GM23248 (cell line): Measurements from ENCODE around the gene ELMO1. TPM values are rescaled to one million over a fixed set of nuclear protein-coding genes. Genes with fewer than 3 reads are reported as not detected.

Experiments
- DNase-seq: peaks from one replicate; pipeline ENCODE4 v3.0.0-alpha.2; 2015
- H2AFZ ChIP-seq: fragments of 200-600 bp; sonication (generic); 2 replicates; pipeline ENCODE4 v1.6.1; 2016; ENCODE audit warnings: antibody characterized with exemption
- H3F3A ChIP-seq: fragments of 200-600 bp; sonication (generic); 2 replicates; pipeline ENCODE4 v1.6.1; 2016; ENCODE audit warnings: mild to moderate bottlenecking, antibody characterized with exemption, mixed run types; ENCODE audit not compliant: insufficient read depth
- H3K27ac ChIP-seq: fragments of 200-600 bp; sonication (generic); 2 replicates; pipeline ENCODE4 v1.5.1; 2016; ENCODE audit warnings: mild to moderate bottlenecking
- H3K27me3 ChIP-seq: fragments of 200-600 bp; sonication (generic); replicated peaks from 2 replicates; pipeline ENCODE4 v1.6.1; 2016; ENCODE audit warnings: mild to moderate bottlenecking; ENCODE audit not compliant: insufficient read depth
- H3K36me3 ChIP-seq: fragments of 200-600 bp; sonication (generic); 2 replicates; pipeline ENCODE4 v1.6.1; 2016; ENCODE audit warnings: low read depth, mild to moderate bottlenecking
- H3K4me1 ChIP-seq: fragments of 200-600 bp; sonication (generic); 2 replicates; pipeline ENCODE4 v1.6.1; 2016; ENCODE audit warnings: mild to moderate bottlenecking; ENCODE audit not compliant: insufficient read depth
- H3K4me2 ChIP-seq: fragments of 200-600 bp; sonication (generic); one replicate; pipeline ENCODE4 v1.6.1; 2016; ENCODE audit warnings: mild to moderate bottlenecking; ENCODE audit not compliant: unreplicated experiment
- H3K4me3 ChIP-seq: fragments of 200-600 bp; sonication (generic); 2 replicates; pipeline ENCODE4 v1.5.1; 2016; ENCODE audit warnings: mild to moderate bottlenecking
- H3K79me2 ChIP-seq: fragments of 200-600 bp; sonication (generic); 2 replicates; pipeline ENCODE4 v1.6.1; 2016; ENCODE audit warnings: mild to moderate bottlenecking; ENCODE audit not compliant: insufficient read depth
- H3K9ac ChIP-seq: fragments of 200-600 bp; sonication (generic); 2 replicates; pipeline ENCODE4 v1.6.1; 2016; ENCODE audit warnings: mild to moderate bottlenecking
- H3K9me2 ChIP-seq: fragments of 200-600 bp; sonication (generic); 2 replicates; pipeline ENCODE4 v1.6.1; 2016; ENCODE audit warnings: mixed run types, mild to moderate bottlenecking, moderate library complexity; ENCODE audit not compliant: insufficient read depth
- H3K9me3 ChIP-seq: fragments of 200-600 bp; sonication (generic); one replicate; pipeline ENCODE4 v1.6.1; 2017; ENCODE audit warnings: low read depth
- H4K20me1 ChIP-seq: fragments of 200-600 bp; sonication (generic); 2 replicates; pipeline ENCODE4 v1.6.0; 2016; ENCODE audit not compliant: insufficient read depth
- EZH2 ChIP-seq: fragments of 200-600 bp; sonication (generic); IDR thresholded peaks from 2 replicates; pipeline ENCODE4 v1.6.1; 2018; ENCODE audit warnings: antibody characterized with exemption, mild to moderate bottlenecking; ENCODE audit not compliant: insufficient read depth, poor library complexity, severe bottlenecking
- EZH2phosphoT487 ChIP-seq: fragments of 200-600 bp; sonication (generic); IDR thresholded peaks from 2 replicates; pipeline ENCODE4 v1.6.1; 2018; ENCODE audit warnings: antibody characterized with exemption, moderate library complexity, mild to moderate bottlenecking, low read depth; ENCODE audit not compliant: insufficient read depth
- WGBS, 2 experiments: methylation state at CpG; one replicate each; pipeline ENCODE4 v1.1.6; 2015 to 2017; ENCODE audit warnings: low lambda C conversion rate in 2 of 2, low coverage in 1 of 2; ENCODE audit errors: missing lambda C conversion rate in 2 of 2; 5-methylcytosine and 5-hydroxymethylcytosine counted together
- in situ Hi-C: fragments of 300-500 bp; cut with MboI; formaldehyde crosslinking; loops from 2 replicates; pipeline ENCODE4 v1.15.0; 2020
- polyA plus RNA-seq: library from polyadenylated mRNA; unstranded; fragments of >200 nt; fragmentation: Nextera tagmentation; extraction: Ambion mirVana; gene quantifications from 2 replicates; pipeline ENCODE4 v1.2.1, GENCODE V29; 2016
- total RNA-seq: library from RNA; depleted of rRNA; stranded (reverse); fragments of >200 nt; shearing (Covaris generic); gene quantifications from 2 replicates; pipeline ENCODE4 v1.2.3, GENCODE V29; 2014

Gene ELMO1
- total and polyA plus RNA-seq, 2 experiments from 2014 or later: not detected

DNA sequence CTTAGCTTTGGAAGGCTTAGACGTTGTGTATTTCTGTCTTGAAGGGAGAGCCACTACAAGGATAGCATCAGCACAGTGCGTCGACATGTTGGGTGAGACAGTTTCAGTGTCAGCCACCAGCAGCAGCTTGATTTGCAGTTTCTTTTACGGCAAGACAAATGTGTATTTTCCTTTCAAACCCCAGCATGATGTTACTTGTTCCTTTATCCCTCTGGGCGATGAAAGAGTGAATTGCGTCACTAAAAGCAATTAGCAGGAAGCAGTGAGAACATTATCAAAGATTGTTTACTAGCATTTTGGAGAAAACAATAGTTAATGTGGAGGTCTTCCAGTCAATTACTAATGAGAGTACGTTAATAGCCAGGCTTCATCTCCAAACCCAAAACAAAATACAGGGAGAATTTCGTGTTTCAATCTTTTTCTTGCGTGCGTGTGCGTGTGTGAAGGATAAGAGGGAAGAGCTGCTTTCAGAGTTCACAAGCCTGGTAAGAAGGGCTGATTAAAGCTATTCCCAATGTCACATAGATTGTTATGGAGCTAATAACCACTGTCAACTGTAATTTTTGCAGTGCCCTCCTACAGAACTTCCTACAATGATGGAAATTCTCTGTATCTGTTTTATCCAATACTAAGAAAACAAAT is 567.3 kb downstream of the ELMO1 start:
- no peak overlapping the region for H3K9ac ChIP-seq
- no peak overlapping the region for H3K4me2 ChIP-seq
- DNase-seq: no peak
- no peaks in the 10 kb centered on the region for H3F3A ChIP-seq
- no peak overlapping the region for H3K27ac ChIP-seq
- H2AFZ ChIP-seq: no peak overlapping the region
- H3K27me3 ChIP-seq: no peaks in the 10 kb centered on the region
- no peaks in the 10 kb centered on the region for H3K79me2 ChIP-seq
- no peaks in the 10 kb centered on the region for H3K4me1 ChIP-seq
- TF ChIP-seq EZH2 (no peak), EZH2phosphoT487 (no peak)
- H4K20me1 ChIP-seq: no peaks in the 10 kb centered on the region
- H3K36me3 ChIP-seq: no peaks in the 10 kb centered on the region
- H3K4me3 ChIP-seq: no peak overlapping the region
- 60 to 63% methylated on average over 11 of the region's 11 CpGs for WGBS, 2 experiments
- no peaks in the 10 kb centered on the region for H3K9me2 ChIP-seq
- in situ Hi-C loops: no loop called here
- H3K9me3 ChIP-seq: no peaks in the 10 kb centered on the region

DNA sequence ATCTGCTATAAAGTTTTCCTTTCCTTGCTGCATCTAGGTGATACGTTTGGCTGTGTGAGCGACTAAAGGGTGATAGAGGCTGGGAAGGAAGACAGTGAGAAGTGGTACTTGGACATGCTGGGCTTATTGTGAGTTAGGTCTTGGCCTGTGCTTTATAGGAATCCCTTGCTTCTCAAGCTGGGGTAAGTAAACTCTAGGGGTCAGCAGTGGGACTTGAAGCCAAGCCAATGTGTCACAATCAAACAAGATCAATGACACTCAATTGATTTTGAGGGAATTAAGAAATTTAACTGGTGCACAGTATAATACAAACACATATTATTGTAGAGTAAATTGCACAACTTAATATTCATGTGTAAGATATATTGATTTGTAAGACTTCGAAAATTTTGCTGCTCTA is 568.6 kb downstream of the ELMO1 start:
- no peak overlapping the region for H3K9ac ChIP-seq
- no peak overlapping the region for H2AFZ ChIP-seq
- DNase-seq: no peak
- no peak overlapping the region for H3K27ac ChIP-seq
- TF ChIP-seq EZH2: no peak
- no peak for TF ChIP-seq EZH2phosphoT487
- H3K9me2 ChIP-seq: no peaks in the 10 kb centered on the region
- no peaks in the 10 kb centered on the region for H3K79me2 ChIP-seq
- H4K20me1 ChIP-seq: no peaks in the 10 kb centered on the region
- in situ Hi-C loops: no loop called here
- no peaks in the 10 kb centered on the region for H3K9me3 ChIP-seq
- no peak overlapping the region for H3K4me3 ChIP-seq
- H3K27me3 ChIP-seq: no peaks in the 10 kb centered on the region
- 22 to 30% methylated on average over 3 of the region's 3 CpGs for WGBS, 2 experiments
- H3F3A ChIP-seq: no peaks in the 10 kb centered on the region
- H3K36me3 ChIP-seq: no peaks in the 10 kb centered on the region
- no peak overlapping the region for H3K4me2 ChIP-seq
- H3K4me1 ChIP-seq: no peaks in the 10 kb centered on the region

- H2AFZ ChIP-seq: no peak overlapping the region
Observed at GRCh38 chr7:36879021-36879420, 569.6 kb downstream of the ELMO1 start.

DNA sequence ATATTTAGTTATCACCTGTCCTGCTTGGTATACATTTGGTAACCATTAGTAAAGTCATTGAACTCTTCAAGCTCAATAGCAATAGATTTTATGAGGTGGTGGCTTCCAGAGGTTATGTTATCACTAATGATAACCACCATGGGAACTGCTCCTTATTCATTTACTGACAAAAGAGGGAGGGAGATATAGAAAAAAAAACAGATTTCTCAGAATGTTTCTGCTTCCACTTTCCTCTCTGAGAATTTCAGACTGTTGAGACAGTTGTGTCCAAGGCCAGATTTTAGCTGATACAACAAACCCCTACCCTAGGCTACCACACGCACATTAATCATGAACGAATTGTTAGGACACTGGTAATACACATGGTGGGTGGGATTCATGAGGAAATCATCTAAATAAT is 570.4 kb downstream of the ELMO1 start:
- no peak overlapping the region for H3K27ac ChIP-seq
- H3K9me3 ChIP-seq: no peaks in the 10 kb centered on the region
- no peaks in the 10 kb centered on the region for H3K9me2 ChIP-seq
- no peaks in the 10 kb centered on the region for H3K36me3 ChIP-seq
- WGBS, 2 experiments: 60 to 69% methylated on average over 2 of the region's 2 CpGs
- no peak overlapping the region for H3K4me2 ChIP-seq
- no peak overlapping the region for H2AFZ ChIP-seq
- H3K79me2 ChIP-seq: no peaks in the 10 kb centered on the region
- no peaks in the 10 kb centered on the region for H4K20me1 ChIP-seq
- TF ChIP-seq EZH2 (no peak), EZH2phosphoT487 (no peak)
- H3K9ac ChIP-seq: no peak overlapping the region
- H3K4me1 ChIP-seq: no peaks in the 10 kb centered on the region
- no peak overlapping the region for H3K4me3 ChIP-seq
- no peaks in the 10 kb centered on the region for H3K27me3 ChIP-seq
- H3F3A ChIP-seq: no peaks in the 10 kb centered on the region
- in situ Hi-C loops: no loop called here
- no peak for DNase-seq

More at GRCh38 chr7:36879021-36879420, 569.6 kb downstream of the ELMO1 start:
- in situ Hi-C loops: no loop called here
- Histone ChIP-seq H3K4me2 (no peak overlapping the region), H3K9me2 (no peaks in the 10 kb centered on the region), H3K27ac (no peak overlapping the region), H4K20me1 (no peaks in the 10 kb centered on the region), H3K36me3 (no peaks in the 10 kb centered on the region), H3K9ac (no peak overlapping the region), H3K27me3 (no peaks in the 10 kb centered on the region), H3F3A (no peaks in the 10 kb centered on the region), H3K4me1 (no peaks in the 10 kb centered on the region), H3K79me2 (no peaks in the 10 kb centered on the region), H3K4me3 (no peak overlapping the region), H3K9me3 (no peaks in the 10 kb centered on the region)
- TF ChIP-seq EZH2phosphoT487 (no peak), EZH2 (no peak)
- WGBS, 2 experiments: 35 to 41% methylated on average over 4 of the region's 4 CpGs
- DNase-seq: no peak
